Osteocyte (in vitro differentiated cells): ENCODE data around the gene CBL. TPM values are rescaled to one million over a fixed set of nuclear protein-coding genes. Genes with fewer than 3 reads are reported as not detected.

Experiments used
- DNase-seq: peaks from one replicate; pipeline ENCODE4 v3.0.0; 2021; ENCODE audit warnings: mixed read lengths; ENCODE audit not compliant: unreplicated experiment; ENCODE audit errors: extremely low spot score
- H3K27ac Mint-ChIP-seq: one replicate; pipeline ENCODE4 v1.8.0; 2021; ENCODE audit warnings: mild to moderate bottlenecking, mixed read lengths; ENCODE audit not compliant: unreplicated experiment
- H3K27me3 Mint-ChIP-seq: one replicate; pipeline ENCODE4 v1.8.0; 2021; ENCODE audit warnings: mixed read lengths; ENCODE audit not compliant: unreplicated experiment
- H3K36me3 Mint-ChIP-seq: one replicate; pipeline ENCODE4 v1.8.0; 2021; ENCODE audit warnings: mixed read lengths; ENCODE audit not compliant: unreplicated experiment
- H3K4me1 Mint-ChIP-seq: one replicate; pipeline ENCODE4 v1.8.0; 2021; ENCODE audit warnings: mixed read lengths; ENCODE audit not compliant: unreplicated experiment
- H3K4me3 Mint-ChIP-seq: one replicate; pipeline ENCODE4 v1.8.0; 2021; ENCODE audit warnings: mild to moderate bottlenecking, moderate library complexity, mixed read lengths; ENCODE audit not compliant: unreplicated experiment
- H3K9me3 Mint-ChIP-seq: one replicate; pipeline ENCODE4 v1.8.0; 2021; ENCODE audit warnings: mixed read lengths; ENCODE audit not compliant: unreplicated experiment
- long read RNA-seq: library from polyadenylated mRNA; unstranded; transcript quantifications from one replicate; pipeline ENCODE4 v2.0.0, GENCODE V29; 2021
- total RNA-seq: library from RNA; stranded (reverse); gene quantifications from 2 replicates; pipeline ENCODE4 v1.2.1, GENCODE V29; 2021
- TF ChIP-seq, protein P1 (sequence below): fragments of 200-600 bp; sonication (generic); IDR thresholded peaks from 2 replicates; pipeline ENCODE4 v1.5.0; 2021; ENCODE audit warnings: antibody characterized with exemption, mild to moderate bottlenecking, moderate library complexity

Gene CBL
- 20.8 and 21.7 TPM in 2 replicates for total RNA-seq
- long read RNA-seq, partial matches to known transcripts: 4 of 11 reads
- long read RNA-seq, other reads (novel, unspliced or antisense): 7 of 11 reads

GRCh38 chr11:119205574-119206510 lies at the start of gene CBL:
Gene CBL, plus strand, starts transcription at chr11:119206339. Its CDS starts 79 bp downstream, at chr11:119206418.
- H3K27ac Mint-ChIP-seq: peak within 1 kb of the TSS; percentile 89
- peak within 1 kb of the TSS; percentile 94 for H3K4me3 Mint-ChIP-seq
- peak; percentile 99 for DNase-seq
- H3K9me3 Mint-ChIP-seq: no peaks in the 10 kb centered on the region
- H3K36me3 Mint-ChIP-seq: no peaks in the 10 kb centered on the region
- TF ChIP-seq, protein P1, sequence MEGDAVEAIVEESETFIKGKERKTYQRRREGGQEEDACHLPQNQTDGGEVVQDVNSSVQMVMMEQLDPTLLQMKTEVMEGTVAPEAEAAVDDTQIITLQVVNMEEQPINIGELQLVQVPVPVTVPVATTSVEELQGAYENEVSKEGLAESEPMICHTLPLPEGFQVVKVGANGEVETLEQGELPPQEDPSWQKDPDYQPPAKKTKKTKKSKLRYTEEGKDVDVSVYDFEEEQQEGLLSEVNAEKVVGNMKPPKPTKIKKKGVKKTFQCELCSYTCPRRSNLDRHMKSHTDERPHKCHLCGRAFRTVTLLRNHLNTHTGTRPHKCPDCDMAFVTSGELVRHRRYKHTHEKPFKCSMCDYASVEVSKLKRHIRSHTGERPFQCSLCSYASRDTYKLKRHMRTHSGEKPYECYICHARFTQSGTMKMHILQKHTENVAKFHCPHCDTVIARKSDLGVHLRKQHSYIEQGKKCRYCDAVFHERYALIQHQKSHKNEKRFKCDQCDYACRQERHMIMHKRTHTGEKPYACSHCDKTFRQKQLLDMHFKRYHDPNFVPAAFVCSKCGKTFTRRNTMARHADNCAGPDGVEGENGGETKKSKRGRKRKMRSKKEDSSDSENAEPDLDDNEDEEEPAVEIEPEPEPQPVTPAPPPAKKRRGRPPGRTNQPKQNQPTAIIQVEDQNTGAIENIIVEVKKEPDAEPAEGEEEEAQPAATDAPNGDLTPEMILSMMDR: peak; percentile 97
- H3K4me1 Mint-ChIP-seq: peaks cover 26% of the 10 kb centered on the region
- H3K27me3 Mint-ChIP-seq: peaks cover 2% of the 10 kb centered on the region

GRCh38 chr11:119156496-119156895 lies 49.6 kb upstream of the CBL start:
- no peaks in the 10 kb centered on the region for H3K4me1 Mint-ChIP-seq
- H3K27me3 Mint-ChIP-seq: no peaks in the 10 kb centered on the region

DNA sequence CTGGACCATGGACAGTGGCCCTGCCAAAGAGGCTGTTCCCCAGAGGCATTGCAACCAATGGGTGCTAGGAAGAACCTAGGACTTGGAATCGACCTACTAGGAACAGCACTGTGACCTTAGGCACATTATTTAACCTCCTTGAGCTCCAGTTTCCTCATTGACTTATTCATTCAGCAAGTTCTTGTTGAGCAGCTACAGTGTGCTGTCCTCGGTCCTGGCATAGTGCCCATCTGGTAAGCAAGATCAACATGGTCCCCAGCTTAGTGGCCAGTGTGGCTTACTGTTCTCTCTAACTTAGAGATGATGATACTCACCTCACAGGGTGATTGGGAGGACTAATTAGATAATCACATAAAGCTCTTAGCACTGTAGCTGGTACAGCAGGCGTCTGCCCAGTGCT lies 49.1 kb upstream of the CBL start:
- Mint-ChIP-seq H3K4me3 (no peak overlapping the region), H3K9me3 (no peaks in the 10 kb centered on the region), H3K27me3 (no peaks in the 10 kb centered on the region), H3K4me1 (no peaks in the 10 kb centered on the region), H3K36me3 (no peaks in the 10 kb centered on the region), H3K27ac (no peak overlapping the region)
- DNase-seq: no peak
- TF ChIP-seq, protein P1: no peak

More at GRCh38 chr11:119156496-119156895, 49.6 kb upstream of the CBL start:
- Mint-ChIP-seq H3K4me3 (no peak overlapping the region), H3K27ac (no peak overlapping the region), H3K9me3 (no peaks in the 10 kb centered on the region), H3K36me3 (no peaks in the 10 kb centered on the region)
- DNase-seq: no peak
- TF ChIP-seq, protein P1: no peak

DNA sequence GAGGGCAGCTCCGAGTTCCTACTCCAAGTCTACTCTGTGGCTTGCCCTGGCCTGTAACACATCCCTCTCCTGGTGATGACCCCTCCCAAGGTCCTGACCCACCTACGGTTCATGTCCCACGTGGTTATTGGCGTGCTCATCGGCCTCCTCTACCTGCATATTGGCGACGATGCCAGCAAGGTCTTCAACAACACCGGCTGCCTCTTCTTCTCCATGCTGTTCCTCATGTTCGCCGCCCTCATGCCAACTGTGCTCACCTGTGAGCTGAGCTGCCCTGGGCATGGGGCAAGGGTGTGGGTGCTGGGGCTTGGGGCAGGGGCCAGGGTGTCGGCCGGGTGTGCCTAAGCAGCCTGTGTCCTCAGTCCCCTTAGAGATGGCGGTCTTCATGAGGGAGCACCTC lies 47.7 kb upstream of the CBL start:
- Mint-ChIP-seq H3K27ac (no peak overlapping the region), H3K4me1 (no peaks in the 10 kb centered on the region), H3K9me3 (no peaks in the 10 kb centered on the region), H3K4me3 (no peak overlapping the region), H3K27me3 (no peaks in the 10 kb centered on the region), H3K36me3 (no peaks in the 10 kb centered on the region)
- TF ChIP-seq, protein P1: no peak
- no peak for DNase-seq

DNA sequence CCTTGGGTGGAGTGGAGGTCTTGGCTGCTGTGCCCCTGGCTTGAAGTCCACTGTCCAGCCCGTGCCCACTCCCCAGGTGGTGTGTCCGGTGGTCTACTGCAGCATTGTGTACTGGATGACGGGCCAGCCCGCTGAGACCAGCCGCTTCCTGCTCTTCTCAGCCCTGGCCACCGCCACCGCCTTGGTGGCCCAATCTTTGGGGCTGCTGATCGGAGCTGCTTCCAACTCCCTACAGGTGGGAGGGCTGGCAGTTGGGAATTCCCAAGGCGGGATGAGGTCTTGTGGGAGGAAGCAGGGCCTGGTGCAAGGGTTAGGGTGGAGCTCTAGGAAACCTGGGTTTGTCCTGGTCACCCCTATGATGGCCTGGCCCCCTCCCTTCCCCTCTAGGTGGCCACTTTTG lies 46.0 kb upstream of the CBL start:
- DNase-seq: no peak
- Mint-ChIP-seq H3K4me1 (no peaks in the 10 kb centered on the region), H3K27ac (no peak overlapping the region), H3K27me3 (no peaks in the 10 kb centered on the region), H3K4me3 (no peak overlapping the region), H3K9me3 (no peaks in the 10 kb centered on the region), H3K36me3 (no peaks in the 10 kb centered on the region)
- TF ChIP-seq, protein P1: no peak
